GF-D8 (cell line): ENCODE measurements around the gene SALL1.

Experiments
- DNase-seq: peaks from one replicate; lab custom pipeline; 2025; lab: John Stamatoyannopoulos, UW

Gene SALL1

DNA sequence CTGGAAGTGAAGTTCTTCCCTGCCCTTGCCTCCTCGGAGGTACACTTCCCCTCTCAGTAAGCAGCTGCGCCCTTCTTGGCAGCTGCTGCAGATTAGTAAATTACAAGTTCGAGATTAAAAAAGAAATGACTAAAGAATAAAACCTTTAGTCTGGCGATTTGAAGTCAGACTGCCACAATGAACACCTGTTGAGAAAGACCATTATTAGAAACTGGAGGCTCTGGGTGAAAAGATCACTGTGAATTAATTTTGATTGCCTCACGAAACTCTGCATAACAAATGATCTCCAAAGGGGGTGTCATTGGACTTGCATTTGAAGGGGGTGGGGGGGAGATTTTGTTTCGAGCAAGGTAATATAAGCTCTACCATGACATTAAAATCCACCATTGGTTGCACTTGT is 39.3 kb downstream of the SALL1 start:
- no peak for DNase-seq

DNA sequence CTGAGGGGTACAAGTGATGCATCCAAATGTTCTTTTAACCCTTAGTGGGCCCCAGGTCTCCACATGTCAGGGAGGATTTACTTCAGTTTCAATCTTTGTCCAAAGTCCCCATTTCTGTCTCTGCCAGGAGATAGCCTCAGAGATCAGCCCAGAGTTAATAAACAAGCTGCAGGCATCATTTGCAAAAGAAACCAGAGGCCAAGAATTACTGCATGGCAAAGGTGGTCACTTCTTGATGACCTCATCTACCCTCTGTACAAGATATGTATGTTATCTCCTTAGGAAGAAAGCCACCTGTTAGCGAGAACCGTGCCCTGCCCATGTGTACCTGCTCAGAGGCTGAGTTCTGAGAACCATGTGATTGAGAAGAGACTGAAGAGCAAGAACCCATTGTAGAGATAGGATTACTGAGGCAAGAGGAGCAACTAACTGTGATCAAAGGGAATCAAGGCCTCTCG is 40.3 kb downstream of the SALL1 start:
- DNase-seq: no peak

DNA sequence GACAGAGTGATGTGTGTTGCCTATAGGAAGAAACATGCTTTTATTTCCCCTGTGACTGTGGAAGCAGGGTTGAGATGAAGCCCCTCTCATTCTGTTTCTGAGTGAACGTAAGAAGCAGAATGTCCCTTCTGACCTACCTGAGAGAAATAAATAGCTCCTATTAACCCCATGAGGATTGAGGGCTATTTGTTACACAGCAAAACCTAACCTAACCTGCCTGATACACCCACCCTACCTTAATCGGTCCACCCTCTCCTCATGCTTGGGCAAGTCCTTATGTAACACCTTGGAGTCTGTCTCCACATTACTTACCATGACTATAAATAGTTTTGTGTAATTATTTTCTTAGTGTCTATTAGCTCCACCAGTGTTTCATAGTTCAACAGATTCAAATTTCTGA is 41.9 kb downstream of the SALL1 start:
- no peak for DNase-seq

DNA sequence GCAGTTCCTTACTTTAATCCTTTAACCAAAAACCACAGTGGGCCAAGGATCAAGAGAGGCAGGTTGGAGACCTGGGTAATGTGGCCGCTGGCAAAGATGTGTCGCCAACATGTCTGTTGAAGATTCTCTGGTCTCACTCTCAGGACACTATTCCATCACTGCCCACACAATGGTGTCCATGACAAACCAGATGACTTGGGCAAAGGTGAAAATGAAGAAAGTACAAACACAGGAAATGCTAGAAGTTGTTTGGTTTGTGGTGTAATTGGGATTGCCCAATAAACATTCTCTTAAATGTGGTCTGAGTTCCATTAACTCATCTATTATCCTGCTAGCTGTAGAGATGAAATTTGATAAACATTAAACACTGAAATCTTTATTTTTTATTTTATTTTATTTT is 43.3 kb downstream of the SALL1 start:
- no peak for DNase-seq

DNA sequence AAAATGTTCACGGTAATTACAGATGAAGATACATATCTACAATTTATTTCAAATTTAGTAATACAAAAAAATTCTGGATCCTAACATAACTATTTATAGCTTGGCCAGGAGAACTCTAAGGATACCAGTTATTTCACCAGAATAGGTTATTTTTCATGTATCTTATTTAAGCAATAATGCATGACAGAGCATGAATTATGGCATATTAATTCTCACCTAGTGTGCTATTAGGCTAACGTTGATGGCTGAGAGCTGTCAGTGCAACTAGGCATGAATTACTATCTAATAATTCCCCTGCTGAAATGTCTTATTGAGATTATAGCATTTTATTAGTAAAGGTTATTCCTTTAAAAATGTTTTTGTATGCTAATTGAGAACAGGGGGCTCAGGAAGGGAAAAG is 44.5 kb downstream of the SALL1 start:
- no peak for DNase-seq

DNA sequence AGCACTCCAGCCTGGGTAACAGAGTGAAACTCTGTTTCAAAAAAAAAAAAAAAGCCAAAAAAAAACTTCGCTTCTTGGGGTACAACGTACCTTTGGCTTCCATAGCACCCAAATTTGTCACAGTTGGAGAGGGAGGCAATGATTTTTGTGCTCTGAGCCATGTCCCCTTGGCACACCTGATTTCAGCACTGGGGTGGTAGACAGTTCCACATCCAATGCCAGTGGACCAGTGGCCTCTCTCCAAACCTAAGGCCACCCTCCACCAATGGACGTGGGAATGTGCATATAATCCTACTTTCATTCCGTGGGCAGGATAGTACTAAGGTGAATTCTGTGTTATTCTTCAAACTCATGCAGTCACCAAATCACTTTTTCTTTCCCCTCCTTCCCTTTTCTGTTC is 47.5 kb downstream of the SALL1 start:
- DNase-seq: no peak

DNA sequence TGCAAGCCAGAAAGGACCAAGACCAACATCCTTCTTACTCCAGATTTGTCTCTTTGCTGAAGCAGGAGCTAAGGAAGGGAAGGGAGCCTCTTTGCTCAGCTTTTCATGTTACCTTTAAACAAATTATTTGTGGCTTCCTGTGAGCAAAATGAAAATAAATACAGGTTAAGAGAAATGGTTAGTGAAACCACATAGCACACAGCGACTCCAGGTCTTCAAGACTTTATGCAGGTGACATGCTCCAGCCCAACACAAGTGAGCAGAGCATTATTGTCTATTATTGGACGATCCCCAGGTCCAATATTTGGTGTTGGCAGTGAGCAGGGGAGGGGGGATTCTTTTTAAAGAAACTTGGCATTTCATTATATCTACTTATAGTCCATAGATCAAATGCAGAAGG is 53.3 kb downstream of the SALL1 start:
- no peak for DNase-seq

DNA sequence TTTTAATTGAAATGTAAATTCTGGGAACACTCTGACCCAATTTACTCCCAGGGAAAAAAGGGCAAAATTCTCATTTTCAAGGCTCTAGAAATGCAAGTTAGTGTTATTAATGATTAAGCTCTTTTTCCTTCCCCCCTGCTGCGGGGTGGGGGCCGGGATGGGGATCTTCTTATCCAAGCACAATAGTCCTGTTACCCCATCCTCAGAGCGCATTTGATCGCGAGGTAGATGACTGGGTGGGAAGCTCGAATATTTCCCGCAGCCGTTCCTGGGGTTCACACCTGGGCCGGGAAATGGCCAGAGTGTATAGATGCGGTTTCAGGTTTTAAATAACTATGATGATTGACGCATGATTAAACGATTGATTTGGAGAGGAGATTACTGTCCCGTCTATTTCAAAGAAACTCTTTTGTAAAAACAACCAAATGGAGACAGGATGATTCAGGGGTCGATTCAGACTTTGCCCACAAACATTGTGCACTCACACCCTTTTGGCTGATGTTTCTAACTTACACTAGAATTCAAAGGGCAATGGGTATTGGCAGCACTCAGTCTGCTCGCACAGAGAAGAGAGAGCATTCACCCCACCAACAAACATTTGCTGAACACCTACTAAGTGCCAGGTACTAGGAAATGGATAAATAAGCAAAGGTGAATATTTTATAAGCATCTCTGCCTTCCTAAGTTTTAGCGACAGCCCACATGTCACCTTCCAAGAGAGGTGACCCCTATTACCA is 55.0 kb downstream of the SALL1 start:
- DNase-seq: no peak

DNA sequence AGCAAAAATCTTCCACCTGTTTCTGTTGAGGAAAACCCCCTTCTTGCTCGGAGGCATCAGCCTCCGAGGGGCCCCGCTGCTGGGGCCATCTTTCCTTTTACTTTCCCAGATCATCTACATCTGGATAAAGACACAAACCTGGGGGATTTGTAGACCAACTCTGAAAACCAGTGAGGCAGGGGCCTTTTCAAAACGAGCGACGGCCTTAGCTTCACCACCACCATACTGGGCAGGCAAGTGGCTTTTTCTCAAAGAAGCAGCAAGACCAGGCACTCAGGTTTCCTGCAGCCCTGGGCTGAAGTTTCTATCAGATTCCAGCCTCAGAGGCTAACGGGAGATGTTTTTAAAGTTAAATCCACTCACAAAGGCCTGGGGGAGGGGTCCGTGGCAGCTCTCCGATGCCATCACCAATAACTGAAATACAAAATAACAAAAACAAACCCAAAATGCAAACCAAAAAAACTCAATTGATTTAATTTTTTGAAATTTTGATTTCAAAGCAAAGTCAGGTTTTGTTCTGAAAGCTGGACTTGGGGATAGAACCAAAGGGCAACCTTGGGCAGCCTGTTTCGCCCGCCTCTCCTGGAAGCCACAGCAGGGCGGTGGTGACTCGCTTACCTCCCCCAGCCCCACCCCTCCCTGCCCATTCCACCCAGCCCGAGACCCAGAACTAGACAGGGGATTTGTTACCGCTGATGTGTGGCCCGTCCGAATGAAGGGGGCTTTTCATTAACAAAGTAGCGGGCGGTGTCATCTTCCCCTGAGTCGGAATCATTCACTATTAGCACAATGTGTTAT is 55.8 kb downstream of the SALL1 start:
- no peak for DNase-seq

DNA sequence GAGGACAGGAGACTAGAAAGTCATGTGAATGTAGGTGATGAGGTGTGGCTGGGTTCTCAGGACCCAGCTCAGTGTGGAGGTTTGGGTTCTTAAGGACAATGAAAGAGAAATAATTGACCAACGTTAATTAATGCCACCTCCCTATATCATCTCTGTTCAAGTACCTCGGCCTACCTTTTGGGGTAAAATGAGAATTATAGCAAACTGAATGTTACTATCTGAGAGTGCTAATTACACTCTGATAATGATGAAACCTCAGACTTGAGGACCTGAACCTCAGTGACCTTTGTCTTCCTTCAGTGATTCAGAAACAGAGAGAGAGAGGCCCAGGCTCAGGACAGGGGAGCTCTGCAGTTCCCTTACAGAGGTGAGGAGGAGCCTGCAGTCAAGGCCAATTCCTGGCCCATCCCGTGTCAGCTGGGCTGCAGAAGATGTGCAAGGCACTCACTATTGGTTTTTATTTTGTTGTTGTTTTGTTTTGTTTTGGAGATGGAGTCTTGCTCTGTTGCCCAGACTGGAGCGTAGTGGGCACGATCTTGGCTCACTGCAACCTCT is 57.3 kb downstream of the SALL1 start:
- no peak for DNase-seq
